GM04504 (cell line): Measurements from ENCODE around the gene TUBGCP2.

ENCODE experiments used
- DNase-seq: peaks from one replicate; pipeline ENCODE4 v3.0.0-alpha.2; 2012; ENCODE audit warnings: low read depth

The TUBGCP2 gene

GRCh38 chr10:133279326-133280226, 29.1 kb downstream of the TUBGCP2 start:
- no peak for DNase-seq

GRCh38 chr10:133278577-133279265, 30.0 kb downstream of the TUBGCP2 start:
- DNase-seq: no peak

- DNase-seq: no peak
Measured at GRCh38 chr10:133277993-133278576, 30.6 kb downstream of the TUBGCP2 start.

- DNase-seq: no peak
Measured at GRCh38 chr10:133277277-133277992, 31.2 kb downstream of the TUBGCP2 start.

GRCh38 chr10:133276435-133277201, 32.1 kb downstream of the TUBGCP2 start, which contains the start of gene ADAM8:
Gene ADAM8, minus strand, starts transcription at chr10:133276868. Its CDS starts 51 bp downstream, at chr10:133276817.
- no peak for DNase-seq

DNA sequence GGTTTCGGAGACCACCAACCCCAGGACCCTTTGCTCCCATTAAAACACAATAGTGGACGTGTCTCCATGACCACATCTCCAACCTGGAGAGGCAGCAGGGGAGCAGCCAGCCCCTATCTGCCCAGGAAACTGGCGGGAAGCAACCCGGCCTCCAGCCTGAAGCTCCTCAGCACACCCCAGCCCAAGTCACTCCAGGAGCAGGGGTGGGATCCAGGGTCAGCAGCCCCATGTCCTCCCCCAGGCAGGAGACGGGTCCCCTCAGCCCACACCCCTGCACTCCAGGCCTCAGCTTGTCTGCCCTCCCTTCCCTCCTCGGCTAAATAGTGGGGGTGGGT, 32.6 kb downstream of the TUBGCP2 start:
- no peak for DNase-seq

DNA sequence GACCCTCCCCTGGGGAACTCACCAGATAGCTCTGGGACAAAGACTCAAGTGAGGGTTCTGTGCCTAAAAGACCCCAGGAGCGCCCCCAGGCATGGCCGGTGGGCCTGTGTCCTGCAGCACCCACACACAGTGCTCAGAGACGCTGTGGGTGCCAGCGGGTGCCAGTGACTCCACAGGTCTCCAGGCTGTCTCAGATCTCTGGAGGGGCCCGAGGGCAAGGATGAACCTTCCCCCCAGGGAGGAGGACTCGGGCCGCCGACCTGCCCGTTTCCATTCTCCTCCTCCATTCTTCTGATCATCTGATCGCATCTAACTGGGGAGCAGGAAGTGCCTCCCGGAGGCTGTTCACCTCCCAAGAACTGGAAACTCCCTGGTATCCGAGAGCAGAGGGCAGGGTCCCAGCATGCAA, 33.0 kb downstream of the TUBGCP2 start:
- DNase-seq: no peak

DNA sequence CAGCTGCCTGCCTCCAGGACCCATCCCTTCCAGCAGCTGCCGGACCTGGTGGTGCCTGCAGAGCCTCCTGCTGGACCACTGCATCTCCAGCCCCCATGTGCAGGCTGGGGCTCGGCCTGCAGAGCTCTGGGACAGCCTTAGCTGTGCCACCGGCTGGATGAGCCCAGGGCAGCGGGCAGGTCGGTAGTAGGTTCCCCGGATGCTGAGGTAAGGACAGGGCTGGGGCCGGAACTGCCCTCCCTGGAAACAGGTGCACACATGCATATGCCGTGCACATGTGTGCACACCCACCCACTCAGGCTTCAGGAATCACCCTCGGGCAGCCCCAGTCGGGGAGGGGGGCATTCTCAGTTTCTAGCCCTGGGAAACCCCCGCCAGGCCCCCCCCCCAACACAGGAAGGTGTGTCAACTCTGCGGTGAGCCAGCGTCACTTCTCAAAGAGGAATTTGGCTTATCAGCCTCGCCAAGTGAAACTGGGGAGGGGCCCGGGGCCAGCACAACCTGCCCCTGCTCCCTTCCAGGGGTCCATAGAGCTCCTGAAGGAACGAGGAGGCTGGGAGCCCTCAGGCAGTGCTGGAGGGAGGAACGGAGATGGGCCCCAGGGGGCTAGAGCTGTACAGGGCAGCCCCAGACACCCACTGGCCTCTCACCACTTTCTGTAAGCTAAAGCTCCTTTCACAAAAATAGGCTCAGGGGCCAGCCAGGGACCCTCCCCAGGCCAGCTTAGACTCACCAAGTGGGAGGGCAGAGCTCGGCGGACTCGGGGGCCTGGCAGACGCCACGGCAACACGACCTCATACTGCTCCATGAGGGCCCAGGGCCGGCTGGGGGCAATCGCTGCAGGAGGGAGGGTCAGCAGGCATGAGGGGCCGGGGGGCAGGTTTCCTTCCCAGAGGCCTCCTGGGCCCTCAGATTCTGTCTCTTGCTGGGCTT, 33.7 kb downstream of the TUBGCP2 start:
- no peak for DNase-seq

- DNase-seq: no peak
Measured at GRCh38 chr10:133273534-133274143, 35.0 kb downstream of the TUBGCP2 start.

GRCh38 chr10:133272964-133273420, 35.7 kb downstream of the TUBGCP2 start:
- DNase-seq: no peak

DNA sequence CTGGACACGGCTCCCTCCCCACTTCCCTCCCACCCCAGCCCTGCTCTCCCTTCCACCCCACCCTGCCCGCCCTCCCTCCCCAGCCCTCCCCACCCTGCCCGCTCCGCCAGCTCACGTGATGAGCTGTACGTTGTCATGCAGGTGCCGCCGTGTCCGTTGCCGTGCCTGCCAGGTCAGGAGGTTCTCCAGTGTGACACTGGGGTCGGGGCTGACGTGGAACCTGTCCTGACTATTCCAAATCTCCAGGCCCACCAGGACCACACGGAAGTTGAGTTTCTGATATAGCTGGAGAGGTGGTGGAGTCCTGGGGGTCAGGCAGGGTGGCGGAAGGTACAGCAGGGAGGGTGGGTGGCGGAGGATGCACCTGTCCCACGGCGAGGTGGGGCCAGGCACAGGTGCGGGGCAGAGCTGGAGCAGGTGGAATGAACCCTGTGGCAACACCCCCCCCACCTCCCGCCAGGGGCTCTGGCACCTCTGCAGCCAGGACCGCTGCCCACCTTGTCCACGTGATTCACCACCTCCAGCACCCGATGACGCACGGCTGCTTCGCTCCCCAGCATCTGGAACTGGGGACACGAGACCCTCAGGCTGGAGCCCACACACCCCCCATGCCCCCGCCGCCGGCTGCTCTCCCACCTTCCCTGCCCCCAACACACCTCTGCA, 36.2 kb downstream of the TUBGCP2 start:
- DNase-seq: no peak

DNA sequence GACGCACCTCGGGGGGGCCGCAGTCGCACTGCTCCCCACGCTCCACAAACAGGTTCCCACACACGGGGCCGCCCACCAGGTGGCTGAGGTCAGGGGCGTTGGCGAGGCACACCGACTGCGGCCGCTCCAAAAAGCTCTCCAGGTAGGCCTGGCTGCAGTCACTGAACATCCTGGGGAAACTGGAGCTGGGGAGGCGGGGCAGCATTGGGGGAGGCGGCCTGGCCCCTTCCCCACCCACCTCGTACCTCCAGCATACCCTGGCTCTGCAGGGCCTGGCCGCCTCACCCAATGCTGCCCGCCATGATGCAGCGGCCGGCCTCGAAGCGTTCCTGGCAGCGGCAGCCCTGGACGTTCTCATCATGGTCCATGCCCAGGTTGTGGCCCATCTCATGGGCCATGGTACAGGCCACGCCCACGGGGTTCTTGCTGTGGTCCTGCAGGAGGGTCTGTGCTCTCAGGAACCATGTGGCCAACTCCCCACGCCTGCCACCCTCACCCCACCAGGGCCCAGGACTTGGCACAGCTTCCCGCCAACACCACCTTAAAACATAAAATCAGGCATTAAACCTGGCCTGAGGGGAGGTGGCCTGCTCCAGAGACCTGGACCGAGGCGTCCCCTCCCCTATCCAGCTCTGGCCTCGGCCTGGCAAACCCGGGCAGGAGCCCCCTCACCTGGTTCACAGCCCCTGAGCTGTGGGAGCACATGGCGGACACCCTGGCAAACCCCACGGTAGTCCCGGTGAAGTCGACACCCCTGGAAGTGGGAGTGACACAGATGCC, 37.0 kb downstream of the TUBGCP2 start:
- DNase-seq: no peak

- DNase-seq: no peak
Measured at GRCh38 chr10:133270773-133271297, 37.8 kb downstream of the TUBGCP2 start.

DNA sequence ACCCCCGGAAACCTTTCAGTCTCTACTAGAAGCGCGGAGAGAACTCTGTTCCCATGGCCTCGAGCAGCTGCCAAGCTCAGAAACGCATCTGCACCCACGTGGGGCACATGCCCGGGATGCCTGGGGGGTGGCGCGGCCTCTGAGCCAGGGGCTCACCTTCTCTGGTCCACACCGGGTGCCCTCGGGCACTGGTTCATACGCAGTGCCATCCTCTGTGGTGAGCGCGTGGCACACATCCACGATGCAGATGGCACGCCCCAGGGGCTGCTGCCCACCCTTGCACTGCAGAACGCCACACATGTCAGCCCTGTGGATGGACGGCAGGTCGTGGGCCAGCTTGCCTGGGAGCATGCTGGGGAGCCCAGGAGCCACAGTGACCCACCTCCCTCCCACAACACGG, 38.5 kb downstream of the TUBGCP2 start:
- DNase-seq: no peak

- DNase-seq: no peak
Measured at GRCh38 chr10:133269367-133269766, 39.3 kb downstream of the TUBGCP2 start.

- no peak for DNase-seq
Measured at GRCh38 chr10:133268532-133268931, 40.1 kb downstream of the TUBGCP2 start.

DNA sequence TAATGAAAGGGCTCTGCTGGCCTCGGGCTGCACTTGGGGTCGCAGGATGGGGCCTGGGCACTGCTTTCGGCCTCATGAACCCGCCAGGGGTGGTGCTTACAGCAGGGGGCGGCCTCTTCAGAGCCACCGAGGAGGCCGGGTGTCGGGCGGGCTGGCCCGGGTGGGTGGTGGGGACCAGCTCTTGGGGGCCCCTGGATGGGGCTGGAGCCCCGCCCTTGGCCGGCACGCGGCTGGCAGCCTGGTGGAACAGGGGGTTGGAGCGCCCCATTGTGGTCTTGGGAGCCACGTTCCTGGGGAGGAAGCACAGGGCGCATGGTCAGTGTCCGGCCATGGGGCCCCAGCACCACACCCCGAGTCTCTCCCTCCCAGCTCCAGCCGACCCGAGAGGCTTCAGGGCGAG, 40.8 kb downstream of the TUBGCP2 start:
- no peak for DNase-seq

GRCh38 chr10:133267293-133267692, 41.4 kb downstream of the TUBGCP2 start:
- no peak for DNase-seq
